GM12892 (cell line): ENCODE data around the gene MS4A4E. TPM values are rescaled to one million over a fixed set of nuclear protein-coding genes. Genes with fewer than 3 reads are reported as not detected.
A peak's percentile ranks its signal among the peaks of the same experiment; 100 is the strongest.
"Not testable (repeated sequence)": the region's sequence is repeated elsewhere in the genome, so short reads cannot be mapped to it uniquely, and the experiment has no call there.

Source experiments
- DNase-seq: peaks from one replicate; pipeline ENCODE4 v3.0.0; 2011; ENCODE audit not compliant: insufficient read length
- FAIRE-seq: peaks from 2 replicates; lab custom pipeline; 2011; peaks lifted over from hg19 to GRCh38; lab: Jason Lieb, UNC
- POLR2A ChIP-seq: IDR thresholded peaks from 2 replicates; pipeline ENCODE4 v1.6.1; 2011; ENCODE audit warnings: low read depth, low read length, control low read depth
- POLR2AphosphoS5 ChIP-seq: IDR thresholded peaks from 2 replicates; pipeline ENCODE4 v1.6.1; 2011; ENCODE audit warnings: low read depth, low read length, control low read depth
- TAF1 ChIP-seq: IDR thresholded peaks from 2 replicates; pipeline ENCODE4 v1.6.1; 2011; ENCODE audit warnings: low read depth, mild to moderate bottlenecking, control low read depth, low read length, borderline replicate concordance
- polyA plus RNA-seq: library from polyadenylated mRNA; unstranded; fragments of >200 nt; gene quantifications from one replicate; pipeline ENCODE4 v1.2.1, GENCODE V29; 2012; ENCODE audit warnings: missing spikeins, inconsistent platforms; ENCODE audit not compliant: missing spikeins

MS4A4E gene
- not detected for polyA plus RNA-seq

GRCh38 chr11:60242740-60243239, at the start of gene MS4A4E:
MS4A4E (minus strand) TSS chr11:60243137; CDS start chr11:60230055, 13,082 bp downstream.
- DNase-seq (no peak), FAIRE-seq (peak; percentile 89)

GRCh38 chr11:60292145-60292544, 49.2 kb upstream of the MS4A4E start:
- TF ChIP-seq POLR2A (no peak), POLR2AphosphoS5 (no peak), TAF1 (no peak)
- DNase-seq (no peak), FAIRE-seq (no peak)

More at GRCh38 chr11:60242740-60243239, at the start of gene MS4A4E:
- no peak for TF ChIP-seq TAF1
- TF ChIP-seq POLR2AphosphoS5: no peak
- no peak for TF ChIP-seq POLR2A

- no peak for TF ChIP-seq TAF1
- TF ChIP-seq POLR2A: no peak
- TF ChIP-seq POLR2AphosphoS5: no peak
- no peak for FAIRE-seq
- DNase-seq: no peak
Measured at GRCh38 chr11:60288531-60288930, 45.6 kb upstream of the MS4A4E start.

GRCh38 chr11:60285411-60286126, 42.6 kb upstream of the MS4A4E start:
- not testable (repeated sequence) for DNase-seq

GRCh38 chr11:60282286-60282685, 39.3 kb upstream of the MS4A4E start:
- DNase-seq (no peak), FAIRE-seq (no peak)
- TF ChIP-seq POLR2AphosphoS5: no peak
- no peak for TF ChIP-seq POLR2A
- TF ChIP-seq TAF1: no peak

More at GRCh38 chr11:60285411-60286126, 42.6 kb upstream of the MS4A4E start:
- FAIRE-seq: not testable (repeated sequence)

- no peak for DNase-seq
- FAIRE-seq: no peak
- TF ChIP-seq POLR2A (no peak), POLR2AphosphoS5 (no peak), TAF1 (no peak)
Measured at GRCh38 chr11:60281485-60281884, 38.5 kb upstream of the MS4A4E start.

- TF ChIP-seq POLR2A: no peak
- no peak for TF ChIP-seq POLR2AphosphoS5
- TF ChIP-seq TAF1: no peak
- peak; percentile 61 for FAIRE-seq
- no peak for DNase-seq
Measured at GRCh38 chr11:60280412-60280811, 37.5 kb upstream of the MS4A4E start, which contains the start of gene MS4A4A. MS4A4A (plus strand) TSS chr11:60280666; CDS start chr11:60280676, 10 bp downstream.

GRCh38 chr11:60274416-60274815, 31.5 kb upstream of the MS4A4E start:
- FAIRE-seq: no peak
- DNase-seq: no peak
- TF ChIP-seq POLR2A (no peak), TAF1 (no peak), POLR2AphosphoS5 (no peak)

GRCh38 chr11:60265373-60266214, 22.7 kb upstream of the MS4A4E start:
- no peak for DNase-seq
- TF ChIP-seq TAF1 (no peak), POLR2A (no peak), POLR2AphosphoS5 (no peak)
- FAIRE-seq: peak; percentile 94

GRCh38 chr11:60264644-60265043, 21.7 kb upstream of the MS4A4E start:
- TF ChIP-seq TAF1: no peak
- TF ChIP-seq POLR2A: no peak
- FAIRE-seq (peak; percentile 38), DNase-seq (no peak)

- DNase-seq (no peak), FAIRE-seq (peak; percentile 33)
- TF ChIP-seq POLR2AphosphoS5 (no peak), TAF1 (no peak), POLR2A (no peak)
Measured at GRCh38 chr11:60263402-60263801, 20.5 kb upstream of the MS4A4E start.
